K562 (cell line): ENCODE results near the gene AMFR. TPM values are rescaled to one million over a fixed set of nuclear protein-coding genes. Genes with fewer than 3 reads are reported as not detected.

Experiments used
- BHLHE40 ChIP-seq: IDR thresholded peaks from 2 replicates; pipeline ENCODE4 v1.6.1; 2011; ENCODE audit warnings: low read length, improper control_type of control experiment
- ERF ChIP-seq: fragments of 450-650 bp; formaldehyde crosslinking; IDR thresholded peaks from 2 replicates; pipeline ENCODE4 v1.4.0; 2020; ENCODE audit warnings: mild to moderate bottlenecking, mixed read lengths
- IRF2 ChIP-seq: sonication (generic); formaldehyde crosslinking; IDR thresholded peaks from 2 replicates; pipeline ENCODE4 v1.8.1; 2022; ENCODE audit warnings: mild to moderate bottlenecking, missing genetic modification reagents
- MTF1 ChIP-seq: fragments of 250-450 bp; sonication (Bioruptor Pico); IDR thresholded peaks from 2 replicates; pipeline ENCODE4 v1.9.0; 2021; ENCODE audit warnings: moderate library complexity, mild to moderate bottlenecking, inconsistent platforms, borderline replicate concordance
- RB1 ChIP-seq: fragments of 450-650 bp; IDR thresholded peaks from 2 replicates; pipeline ENCODE4 v1.6.1; 2017; ENCODE audit warnings: low read depth, mild to moderate bottlenecking
- SIRT6 ChIP-seq: IDR thresholded peaks from one replicate; pipeline ENCODE4 v1.6.1; 2012; ENCODE audit warnings: low read depth, mild to moderate bottlenecking, control low read depth, inconsistent platforms, low read length, moderate library complexity
- SOX6 ChIP-seq: fragments of 450-650 bp; IDR thresholded peaks from 2 replicates; pipeline ENCODE4 v1.6.1; 2014; ENCODE audit warnings: mild to moderate bottlenecking
- ZNF175 ChIP-seq: fragments of 200-800 bp; sonication (Bioruptor generic); IDR thresholded peaks from 2 replicates; pipeline ENCODE4 v1.6.1; 2016; ENCODE audit warnings: low read depth, mild to moderate bottlenecking, missing genetic modification characterization, missing compliant biosample characterization
- polyA plus RNA-seq, 8 experiments: library from polyadenylated mRNA; depleted of rRNA in 4 of 8; stranded (reverse) in 5 of 8; unstranded in 3 of 8; fragments of >200 nt; fragmentation: Nextera tagmentation in 2 of 8; fragmentation: Illumina TruSeq in 1 of 8; extraction: Ambion mirVana in 2 of 8; extraction: Trizol in 1 of 8; gene quantifications; 2 replicates each; pipeline versions ENCODE4 v1.2.1 to v1.2.3, GENCODE V29; 2011 to 2014; ENCODE audit warnings: inconsistent platforms in 1 of 8, missing spikeins in 1 of 8
- total RNA-seq, 7 experiments: library from RNA; depleted of rRNA in 6 of 7; stranded (reverse); fragments of >200 nt in 6 of 7; fragmentation: Illumina TruSeq in 2 of 7; extraction: Trizol in 2 of 7; gene quantifications; 2 replicates each; pipeline versions ENCODE4 v1.2.1 to v1.2.3, GENCODE V29; 2011 to 2021; ENCODE audit warnings: low replicate concordance in 1 of 7
- TF ChIP-seq, protein P1 (sequence below): fragments of 150-350 bp; IDR thresholded peaks from 2 replicates; pipeline ENCODE4 v1.6.1; 2014; ENCODE audit warnings: low read depth, mild to moderate bottlenecking, low read length, borderline replicate concordance
- TF ChIP-seq, protein P2 (sequence below): fragments of 250-450 bp; sonication (Bioruptor Pico); IDR thresholded peaks from 2 replicates; pipeline ENCODE4 v1.5.0; 2020; ENCODE audit warnings: mild to moderate bottlenecking, borderline replicate concordance
- TF ChIP-seq, protein P3 (sequence below): fragments of 150-350 bp; conservative IDR thresholded peaks from 2 replicates; pipeline ENCODE4 v1.6.1; 2014; ENCODE audit warnings: low read length
- TF ChIP-seq, protein P4 (sequence below): fragments of 450-650 bp; IDR thresholded peaks from 2 replicates; pipeline ENCODE4 v1.6.1; 2016; ENCODE audit warnings: antibody characterized with exemption
- TF ChIP-seq, protein P5 (sequence below): fragments of 250-450 bp; sonication (Bioruptor Pico); IDR thresholded peaks from 2 replicates; pipeline ENCODE4 v1.9.0; 2021; ENCODE audit warnings: mild to moderate bottlenecking
- TF ChIP-seq, protein P6 (sequence below): fragments of 250-450 bp; sonication (Bioruptor Pico); IDR thresholded peaks from 2 replicates; pipeline ENCODE4 v1.4.0; 2020; ENCODE audit warnings: mild to moderate bottlenecking, moderate library complexity
- TF ChIP-seq, protein P7 (sequence below), 2 experiments: fragments of 250-450 bp in 1 of 2; fragments of 450-650 bp in 1 of 2; sonication (Bioruptor Pico) in 1 of 2; IDR thresholded peaks; 2 replicates each; pipeline versions ENCODE4 v1.6.1 to v1.8.0; 2016 to 2021; ENCODE audit warnings: mild to moderate bottlenecking in 2 of 2, moderate library complexity in 2 of 2, missing compliant biosample characterization in 1 of 2, missing genetic modification characterization in 1 of 2

AMFR gene
- total and polyA plus RNA-seq, 9 of the 15 experiments (the other 6 are each of a cell fraction or from before 2014, with no cell fraction given) = 15.6 to 113 (median 58.4) TPM

DNA sequence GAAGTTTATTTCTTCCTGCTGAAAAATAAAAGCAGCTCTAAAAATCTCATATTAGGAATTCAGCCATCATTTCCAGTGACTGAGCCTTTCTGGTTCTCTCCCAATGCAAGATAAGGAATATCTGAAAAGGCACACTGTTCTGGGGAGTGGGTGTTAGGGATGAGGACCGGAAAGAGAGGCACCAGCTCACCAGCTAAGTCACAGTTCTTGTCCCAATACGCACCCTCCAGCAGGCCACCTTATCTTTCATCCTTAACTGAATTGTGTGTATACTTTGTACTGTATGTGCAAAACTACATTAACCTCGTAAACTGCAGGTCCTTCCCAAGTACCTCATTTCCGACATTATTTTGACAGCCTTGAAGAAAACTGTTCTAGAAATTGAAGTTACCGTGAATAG lies 11.0 kb downstream of the AMFR start (continued):
- TF ChIP-seq, protein P1, sequence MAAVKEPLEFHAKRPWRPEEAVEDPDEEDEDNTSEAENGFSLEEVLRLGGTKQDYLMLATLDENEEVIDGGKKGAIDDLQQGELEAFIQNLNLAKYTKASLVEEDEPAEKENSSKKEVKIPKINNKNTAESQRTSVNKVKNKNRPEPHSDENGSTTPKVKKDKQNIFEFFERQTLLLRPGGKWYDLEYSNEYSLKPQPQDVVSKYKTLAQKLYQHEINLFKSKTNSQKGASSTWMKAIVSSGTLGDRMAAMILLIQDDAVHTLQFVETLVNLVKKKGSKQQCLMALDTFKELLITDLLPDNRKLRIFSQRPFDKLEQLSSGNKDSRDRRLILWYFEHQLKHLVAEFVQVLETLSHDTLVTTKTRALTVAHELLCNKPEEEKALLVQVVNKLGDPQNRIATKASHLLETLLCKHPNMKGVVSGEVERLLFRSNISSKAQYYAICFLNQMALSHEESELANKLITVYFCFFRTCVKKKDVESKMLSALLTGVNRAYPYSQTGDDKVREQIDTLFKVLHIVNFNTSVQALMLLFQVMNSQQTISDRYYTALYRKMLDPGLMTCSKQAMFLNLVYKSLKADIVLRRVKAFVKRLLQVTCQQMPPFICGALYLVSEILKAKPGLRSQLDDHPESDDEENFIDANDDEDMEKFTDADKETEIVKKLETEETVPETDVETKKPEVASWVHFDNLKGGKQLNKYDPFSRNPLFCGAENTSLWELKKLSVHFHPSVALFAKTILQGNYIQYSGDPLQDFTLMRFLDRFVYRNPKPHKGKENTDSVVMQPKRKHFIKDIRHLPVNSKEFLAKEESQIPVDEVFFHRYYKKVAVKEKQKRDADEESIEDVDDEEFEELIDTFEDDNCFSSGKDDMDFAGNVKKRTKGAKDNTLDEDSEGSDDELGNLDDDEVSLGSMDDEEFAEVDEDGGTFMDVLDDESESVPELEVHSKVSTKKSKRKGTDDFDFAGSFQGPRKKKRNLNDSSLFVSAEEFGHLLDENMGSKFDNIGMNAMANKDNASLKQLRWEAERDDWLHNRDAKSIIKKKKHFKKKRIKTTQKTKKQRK = no peak
- TF ChIP-seq, protein P2, sequence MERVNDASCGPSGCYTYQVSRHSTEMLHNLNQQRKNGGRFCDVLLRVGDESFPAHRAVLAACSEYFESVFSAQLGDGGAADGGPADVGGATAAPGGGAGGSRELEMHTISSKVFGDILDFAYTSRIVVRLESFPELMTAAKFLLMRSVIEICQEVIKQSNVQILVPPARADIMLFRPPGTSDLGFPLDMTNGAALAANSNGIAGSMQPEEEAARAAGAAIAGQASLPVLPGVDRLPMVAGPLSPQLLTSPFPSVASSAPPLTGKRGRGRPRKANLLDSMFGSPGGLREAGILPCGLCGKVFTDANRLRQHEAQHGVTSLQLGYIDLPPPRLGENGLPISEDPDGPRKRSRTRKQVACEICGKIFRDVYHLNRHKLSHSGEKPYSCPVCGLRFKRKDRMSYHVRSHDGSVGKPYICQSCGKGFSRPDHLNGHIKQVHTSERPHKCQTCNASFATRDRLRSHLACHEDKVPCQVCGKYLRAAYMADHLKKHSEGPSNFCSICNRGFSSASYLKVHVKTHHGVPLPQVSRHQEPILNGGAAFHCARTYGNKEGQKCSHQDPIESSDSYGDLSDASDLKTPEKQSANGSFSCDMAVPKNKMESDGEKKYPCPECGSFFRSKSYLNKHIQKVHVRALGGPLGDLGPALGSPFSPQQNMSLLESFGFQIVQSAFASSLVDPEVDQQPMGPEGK (CRISPR knock-in tag) = no peak
- TF ChIP-seq, protein P3, sequence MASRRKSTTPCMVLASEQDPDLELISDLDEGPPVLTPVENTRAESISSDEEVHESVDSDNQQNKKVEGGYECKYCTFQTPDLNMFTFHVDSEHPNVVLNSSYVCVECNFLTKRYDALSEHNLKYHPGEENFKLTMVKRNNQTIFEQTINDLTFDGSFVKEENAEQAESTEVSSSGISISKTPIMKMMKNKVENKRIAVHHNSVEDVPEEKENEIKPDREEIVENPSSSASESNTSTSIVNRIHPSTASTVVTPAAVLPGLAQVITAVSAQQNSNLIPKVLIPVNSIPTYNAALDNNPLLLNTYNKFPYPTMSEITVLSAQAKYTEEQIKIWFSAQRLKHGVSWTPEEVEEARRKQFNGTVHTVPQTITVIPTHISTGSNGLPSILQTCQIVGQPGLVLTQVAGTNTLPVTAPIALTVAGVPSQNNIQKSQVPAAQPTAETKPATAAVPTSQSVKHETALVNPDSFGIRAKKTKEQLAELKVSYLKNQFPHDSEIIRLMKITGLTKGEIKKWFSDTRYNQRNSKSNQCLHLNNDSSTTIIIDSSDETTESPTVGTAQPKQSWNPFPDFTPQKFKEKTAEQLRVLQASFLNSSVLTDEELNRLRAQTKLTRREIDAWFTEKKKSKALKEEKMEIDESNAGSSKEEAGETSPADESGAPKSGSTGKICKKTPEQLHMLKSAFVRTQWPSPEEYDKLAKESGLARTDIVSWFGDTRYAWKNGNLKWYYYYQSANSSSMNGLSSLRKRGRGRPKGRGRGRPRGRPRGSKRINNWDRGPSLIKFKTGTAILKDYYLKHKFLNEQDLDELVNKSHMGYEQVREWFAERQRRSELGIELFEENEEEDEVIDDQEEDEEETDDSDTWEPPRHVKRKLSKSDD = no peak
- no peak for TF ChIP-seq ERF (CRISPR knock-in tag)
- TF ChIP-seq ZNF175 (CRISPR knock-in tag) = no peak
- peak; percentile 55 for TF ChIP-seq SOX6
- TF ChIP-seq, protein P4, sequence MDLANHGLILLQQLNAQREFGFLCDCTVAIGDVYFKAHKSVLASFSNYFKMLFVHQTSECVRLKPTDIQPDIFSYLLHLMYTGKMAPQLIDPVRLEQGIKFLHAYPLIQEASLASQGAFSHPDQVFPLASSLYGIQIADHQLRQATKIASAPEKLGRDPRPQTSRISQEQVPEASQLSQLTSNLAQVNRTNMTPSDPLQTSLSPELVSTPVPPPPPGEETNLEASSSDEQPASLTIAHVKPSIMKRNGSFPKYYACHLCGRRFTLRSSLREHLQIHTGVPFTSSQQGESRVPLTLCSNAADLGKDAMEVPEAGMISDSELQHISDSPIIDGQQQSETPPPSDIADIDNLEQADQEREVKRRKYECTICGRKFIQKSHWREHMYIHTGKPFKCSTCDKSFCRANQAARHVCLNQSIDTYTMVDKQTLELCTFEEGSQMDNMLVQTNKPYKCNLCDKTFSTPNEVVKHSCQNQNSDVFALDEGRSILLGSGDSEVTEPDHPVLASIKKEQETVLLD = no peak
- no peak for TF ChIP-seq IRF2 (CRISPR knock-in tag)
- TF ChIP-seq, protein P5, sequence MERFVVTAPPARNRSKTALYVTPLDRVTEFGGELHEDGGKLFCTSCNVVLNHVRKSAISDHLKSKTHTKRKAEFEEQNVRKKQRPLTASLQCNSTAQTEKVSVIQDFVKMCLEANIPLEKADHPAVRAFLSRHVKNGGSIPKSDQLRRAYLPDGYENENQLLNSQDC (CRISPR knock-in tag) = no peak
- TF ChIP-seq MTF1 = no peak
- no peak; the same call in 1 of the 2 replicates for TF ChIP-seq BHLHE40
- TF ChIP-seq, protein P6, sequence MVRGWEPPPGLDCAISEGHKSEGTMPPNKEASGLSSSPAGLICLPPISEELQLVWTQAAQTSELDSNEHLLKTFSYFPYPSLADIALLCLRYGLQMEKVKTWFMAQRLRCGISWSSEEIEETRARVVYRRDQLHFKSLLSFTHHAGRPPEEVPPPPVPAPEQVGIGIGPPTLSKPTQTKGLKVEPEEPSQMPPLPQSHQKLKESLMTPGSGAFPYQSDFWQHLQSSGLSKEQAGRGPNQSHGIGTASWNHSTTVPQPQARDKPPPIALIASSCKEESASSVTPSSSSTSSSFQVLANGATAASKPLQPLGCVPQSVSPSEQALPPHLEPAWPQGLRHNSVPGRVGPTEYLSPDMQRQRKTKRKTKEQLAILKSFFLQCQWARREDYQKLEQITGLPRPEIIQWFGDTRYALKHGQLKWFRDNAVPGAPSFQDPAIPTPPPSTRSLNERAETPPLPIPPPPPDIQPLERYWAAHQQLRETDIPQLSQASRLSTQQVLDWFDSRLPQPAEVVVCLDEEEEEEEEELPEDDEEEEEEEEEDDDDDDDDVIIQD (CRISPR knock-in tag) = no peak
- TF ChIP-seq, protein P7, sequence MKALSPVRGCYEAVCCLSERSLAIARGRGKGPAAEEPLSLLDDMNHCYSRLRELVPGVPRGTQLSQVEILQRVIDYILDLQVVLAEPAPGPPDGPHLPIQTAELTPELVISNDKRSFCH (CRISPR knock-in tag; IDR thresholded peaks at IDR 0.05) = no peak
- TF ChIP-seq, protein P7 (tag; IDR thresholded peaks at IDR 0.05) = no peak
- TF ChIP-seq RB1 = no peak
- no peak for TF ChIP-seq SIRT6
